CD4-positive, alpha-beta memory T cell (primary cell): ENCODE measurements around the gene NGRN. TPM values are rescaled to one million over a fixed set of nuclear protein-coding genes. Genes with fewer than 3 reads are reported as not detected.
"Not testable (repeated sequence)": the region's sequence is repeated elsewhere in the genome, so short reads cannot be mapped to it uniquely, and the experiment has no call there.

Experiments used
- CTCF ChIA-PET: fragments of 350-600 bp; sonication (Branson Sonifier 250); formaldehyde crosslinking; loops from one replicate; lab custom pipeline; 2021; ENCODE audit warnings: inconsistent platforms; ENCODE audit not compliant: partially characterized antibody; lab: Charles Lee
- POLR2A ChIA-PET: fragments of 350-600 bp; sonication (Branson Sonifier 250); formaldehyde crosslinking; loops from one replicate; lab custom pipeline; 2021; ENCODE audit not compliant: partially characterized antibody; lab: Charles Lee
- DNase-seq, 5 donors: peaks; one replicate each; pipeline versions ENCODE4 v3.0.0 to v3.0.0-alpha.2; 2020 to 2022; ENCODE audit warnings: mixed read lengths in 1 of 5
- H3K27ac ChIP-seq: one replicate; pipeline ENCODE4 v1.7.0; 2013; ENCODE audit warnings: low read depth, low read length
- H3K27me3 ChIP-seq: 2 replicates; pipeline ENCODE4 v1.7.0; 2013; ENCODE audit warnings: mild to moderate bottlenecking, low read length, moderate library complexity; ENCODE audit not compliant: insufficient read depth
- H3K36me3 ChIP-seq: 2 replicates; pipeline ENCODE4 v1.7.0; 2013; ENCODE audit warnings: mild to moderate bottlenecking, low read length, moderate library complexity; ENCODE audit not compliant: insufficient read depth
- H3K4me1 ChIP-seq: 2 replicates; pipeline ENCODE4 v1.7.0; 2013; ENCODE audit warnings: mild to moderate bottlenecking, low read length, moderate library complexity; ENCODE audit not compliant: insufficient read depth
- H3K4me3 ChIP-seq, 2 donors: one replicate each; pipeline ENCODE4 v1.7.0; 2013; ENCODE audit warnings: low read length in 2 of 2, mild to moderate bottlenecking in 1 of 2
- H3K9me3 ChIP-seq, 2 donors: one replicate each; pipeline ENCODE4 v1.7.0; 2013; ENCODE audit warnings: low read length in 2 of 2, control low read depth in 1 of 2; ENCODE audit not compliant: control insufficient read depth in 1 of 2
- H3K27ac Mint-ChIP-seq, 7 donors: one replicate each; pipeline ENCODE4 v1.8.0; 2020 to 2021; ENCODE audit warnings: mixed read lengths in 7 of 7, mild to moderate bottlenecking in 6 of 7, inconsistent platforms in 3 of 7, moderate library complexity in 3 of 7
- H3K27me3 Mint-ChIP-seq, 2 donors: one replicate each; pipeline ENCODE4 v1.8.0; 2020 to 2021; ENCODE audit warnings: mixed read lengths in 2 of 2
- H3K36me3 Mint-ChIP-seq, 2 donors: one replicate each; pipeline ENCODE4 v1.8.0; 2020 to 2021; ENCODE audit warnings: mixed read lengths in 2 of 2, inconsistent platforms in 1 of 2, mild to moderate bottlenecking in 1 of 2
- H3K4me1 Mint-ChIP-seq, 4 donors: one replicate each; pipeline ENCODE4 v1.8.0; 2020 to 2021; ENCODE audit warnings: mixed read lengths in 4 of 4, mild to moderate bottlenecking in 1 of 4
- H3K4me3 Mint-ChIP-seq, 8 donors: one replicate each; pipeline ENCODE4 v1.8.0; 2020 to 2021; ENCODE audit warnings: mixed read lengths in 8 of 8, mild to moderate bottlenecking in 7 of 8, moderate library complexity in 6 of 8, inconsistent platforms in 3 of 8
- H3K9me3 Mint-ChIP-seq, 8 donors: one replicate each; pipeline ENCODE4 v1.8.0; 2020 to 2021; ENCODE audit warnings: mixed read lengths in 8 of 8, mild to moderate bottlenecking in 5 of 8, inconsistent platforms in 3 of 8, moderate library complexity in 1 of 8
- intact Hi-C: fragments of 100-400 bp; cut with micrococcal nuclease; formaldehyde crosslinking; loops from one replicate; pipeline ENCODE4 v1.15.1; 2023
- polyA plus RNA-seq, 2 donors: library from polyadenylated mRNA; unstranded; fragments of 300-500 nt; fragmentation: Illumina TruSeq; gene quantifications; one replicate each; pipeline ENCODE4 v1.2.3, GENCODE V29; 2021
- total RNA-seq, 2 experiments: library from RNA; stranded (reverse); gene quantifications; one replicate each; pipeline ENCODE4 v1.2.3, GENCODE V29; 2021

Gene NGRN
- total and polyA plus RNA-seq, 4 experiments from 2014 or later: 42.6 to 59.2 (median 49.4) TPM

- H3K36me3 Mint-ChIP-seq: no peaks in the 10 kb centered on the region
- H3K4me1 Mint-ChIP-seq: peaks cover 0 to 2% (median under 1%) of the 10 kb centered on the region in 4 donors
- no peaks in the 10 kb centered on the region for H3K9me3 Mint-ChIP-seq
- intact Hi-C loops: no loop called here
- CTCF ChIA-PET: interaction anchor here (0.6 to 2.8 kb wide), 5 partner anchors 13 to 166 kb away, joined by 3 to 7 read pairs (median 4); partner anchors contain the start of genes CIB1 and GDPGP1
- no peaks in the 10 kb centered on the region for H3K9me3 ChIP-seq
- H3K27ac ChIP-seq: no peak overlapping the region
- no peak overlapping the region for H3K4me3 Mint-ChIP-seq
- no peaks in the 10 kb centered on the region for H3K27me3 Mint-ChIP-seq
- H3K4me1 ChIP-seq: no peaks in the 10 kb centered on the region
- no peak overlapping the region for H3K4me3 ChIP-seq
- H3K27me3 ChIP-seq: no peaks in the 10 kb centered on the region
- H3K27ac Mint-ChIP-seq: no peak overlapping the region
- H3K36me3 ChIP-seq: no peaks in the 10 kb centered on the region
- no peak for DNase-seq
- POLR2A ChIA-PET: no interaction called here
Observed at GRCh38 chr15:90287946-90288345, 22.5 kb downstream of the NGRN start.

DNA sequence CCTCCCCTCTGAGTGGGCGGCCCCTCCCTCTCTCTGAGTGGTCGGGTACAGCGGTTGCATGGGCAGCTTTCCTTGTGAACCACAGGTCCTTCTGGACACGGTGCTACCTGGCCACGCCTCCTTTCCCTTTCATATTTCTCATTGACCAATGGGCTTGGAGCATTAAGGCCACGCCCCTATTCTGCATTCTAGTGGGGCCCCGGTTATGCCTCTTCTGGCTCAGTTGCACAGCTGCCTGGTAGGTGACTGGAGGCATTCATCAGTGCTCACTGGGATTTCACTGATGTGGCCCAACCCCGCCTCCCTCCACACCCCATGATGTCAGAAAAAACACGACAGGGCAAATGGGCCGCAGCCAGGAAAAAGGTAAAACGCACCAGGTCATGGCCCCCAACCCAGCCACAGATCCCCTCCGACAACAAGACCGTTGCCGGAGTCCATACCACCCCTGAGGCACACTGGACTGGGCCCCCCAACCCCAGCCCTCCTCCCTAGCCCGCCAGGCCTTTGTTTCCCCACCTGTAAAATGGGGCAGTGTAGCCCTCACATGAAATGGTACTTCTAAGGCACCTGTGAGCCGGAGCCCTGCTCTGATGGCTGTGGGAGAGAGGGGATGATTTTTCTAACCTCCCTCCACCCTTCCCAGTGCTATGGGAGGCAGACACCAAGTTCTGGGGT lies 26.3 kb downstream of the NGRN start:
- Histone ChIP-seq H3K27ac (no peak overlapping the region), H3K4me3 (no peak overlapping the region), H3K27me3 (no peaks in the 10 kb centered on the region), H3K9me3 (no peaks in the 10 kb centered on the region), H3K4me1 (peaks cover 4% of the 10 kb centered on the region), H3K36me3 (no peaks in the 10 kb centered on the region)
- intact Hi-C loops: no loop called here
- CTCF ChIA-PET: interaction anchor here (1.4 to 2.6 kb wide), 7 partner anchors 10 to 140 kb away, joined by 4 to 29 read pairs (median 11); no protein-coding TSS in a partner anchor
- Mint-ChIP-seq H3K9me3 (no peaks in the 10 kb centered on the region), H3K4me1 (peaks cover 3 to 7% (median 6%) of the 10 kb centered on the region in 4 donors), H3K36me3 (no peaks in the 10 kb centered on the region), H3K27me3 (no peaks in the 10 kb centered on the region), H3K27ac (peak overlapping the region in 1 of 7 donors; percentile 22), H3K4me3 (no peak overlapping the region)
- no peak for DNase-seq
- POLR2A ChIA-PET: no interaction called here

DNA sequence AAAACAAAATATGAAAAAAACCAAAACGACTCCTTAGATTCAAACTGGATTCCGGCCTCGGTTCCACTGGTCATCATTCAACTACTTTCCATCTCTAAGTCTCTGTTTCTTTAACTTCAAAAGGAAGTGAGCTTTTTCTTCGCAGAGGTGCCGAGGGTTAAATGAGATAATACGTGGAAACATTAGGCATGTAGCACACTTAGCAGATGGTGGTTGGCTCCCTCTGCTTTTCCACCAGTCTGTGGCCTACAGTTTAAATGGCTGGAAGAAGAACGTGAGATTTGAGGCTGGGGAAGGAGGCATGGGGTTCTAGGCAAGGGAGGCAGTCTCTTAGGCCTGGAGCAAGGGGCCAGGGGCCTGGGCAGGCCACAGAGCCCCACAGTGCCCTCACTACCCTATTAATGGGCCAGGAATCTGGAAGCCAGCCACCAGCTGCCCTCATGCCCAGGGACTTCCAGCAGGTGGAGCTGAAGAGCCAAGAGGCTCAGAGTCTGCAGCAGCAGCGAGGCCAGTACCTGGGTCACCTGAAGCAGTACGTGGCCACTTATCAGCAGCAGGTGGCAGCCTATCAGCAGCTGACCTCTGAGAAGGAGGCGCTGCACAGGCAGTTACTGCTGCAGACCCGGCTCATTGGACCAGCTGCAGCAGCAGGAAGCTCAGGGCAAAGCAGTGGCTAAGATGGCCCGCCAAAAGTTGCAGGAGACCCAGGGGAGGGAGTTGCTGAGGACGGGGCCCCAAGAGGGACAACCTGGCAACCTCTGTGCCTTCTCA lies 27.8 kb downstream of the NGRN start:
- intact Hi-C loops: loop anchor here (1.0 kb wide), 1 partner anchor 189 kb away; no protein-coding TSS in a partner anchor
- POLR2A ChIA-PET: interaction anchor here (1.0 to 1.5 kb wide), 2 partner anchors 27 to 189 kb away, joined by 3 to 4 read pairs; no protein-coding TSS in a partner anchor
- peak overlapping the region in 3 of 8 donors; percentile 17 to 59 (median 46) for H3K4me3 Mint-ChIP-seq

GRCh38 chr15:90294159-90294558 lies 28.7 kb downstream of the NGRN start:
- no peaks in the 10 kb centered on the region for H3K36me3 Mint-ChIP-seq
- Histone ChIP-seq H3K27ac (no peak overlapping the region), H3K4me3 (no peak overlapping the region), H3K9me3 (no peaks in the 10 kb centered on the region), H3K27me3 (no peaks in the 10 kb centered on the region), H3K4me1 (peaks cover 4% of the 10 kb centered on the region), H3K36me3 (no peaks in the 10 kb centered on the region)
- H3K4me1 Mint-ChIP-seq: peaks cover 3 to 7% (median 7%) of the 10 kb centered on the region in 4 donors
- H3K27ac Mint-ChIP-seq: peak overlapping the region in 1 of 7 donors; percentile 47
- H3K9me3 Mint-ChIP-seq: no peaks in the 10 kb centered on the region
- no peaks in the 10 kb centered on the region for H3K27me3 Mint-ChIP-seq
- ChIA-PET POLR2A (no interaction called here), CTCF (interaction anchor here (0.8 to 2.6 kb wide), 15 partner anchors 8 to 592 kb away, joined by 3 to 29 read pairs (median 4); no protein-coding TSS in a partner anchor)
- no peak overlapping the region for H3K4me3 Mint-ChIP-seq
- intact Hi-C loops: no loop called here
- no peak for DNase-seq

More for the DNA sequence above, 27.8 kb downstream of the NGRN start:
- H3K4me1 ChIP-seq, H3K36me3 Mint-ChIP-seq, H3K4me3 ChIP-seq, H3K36me3 ChIP-seq, H3K27ac ChIP-seq, H3K27me3 ChIP-seq, H3K27me3 Mint-ChIP-seq, H3K9me3 Mint-ChIP-seq, H3K9me3 ChIP-seq, H3K4me1 Mint-ChIP-seq: not testable (repeated sequence)
- CTCF ChIA-PET: interaction anchor here (0.6 to 2.6 kb wide), 25 partner anchors 9 to 1089 kb away, joined by 3 to 29 read pairs (median 4); partner anchors contain the start of gene ZNF774
- DNase-seq: peak; percentile 55 to 71 (median 61)
- peak overlapping the region in 1 of 7 donors; percentile 32 for H3K27ac Mint-ChIP-seq

- peaks cover 4% of the 10 kb centered on the region for H3K4me1 ChIP-seq
- peak overlapping the region in 1 of 7 donors; percentile 47 for H3K27ac Mint-ChIP-seq
- DNase-seq: no peak
- no peak overlapping the region for H3K27ac ChIP-seq
- no peaks in the 10 kb centered on the region for H3K36me3 ChIP-seq
- H3K4me3 Mint-ChIP-seq: no peak overlapping the region
- no peaks in the 10 kb centered on the region for H3K9me3 ChIP-seq
- no peaks in the 10 kb centered on the region for H3K27me3 ChIP-seq
- H3K36me3 Mint-ChIP-seq: no peaks in the 10 kb centered on the region
- H3K27me3 Mint-ChIP-seq: no peaks in the 10 kb centered on the region
- H3K9me3 Mint-ChIP-seq: no peaks in the 10 kb centered on the region
- peaks cover 3 to 7% (median 7%) of the 10 kb centered on the region in 4 donors for H3K4me1 Mint-ChIP-seq
- POLR2A ChIA-PET: interaction anchor here (0.7 kb wide), 1 partner anchor 115 kb away, joined by 3 read pairs; no protein-coding TSS in a partner anchor
- CTCF ChIA-PET: interaction anchor here (1.5 to 2.6 kb wide), 4 partner anchors 17 to 165 kb away, joined by 3 to 11 read pairs (median 4); no protein-coding TSS in a partner anchor
- H3K4me3 ChIP-seq: no peak overlapping the region
- intact Hi-C loops: no loop called here
Observed at GRCh38 chr15:90294601-90295269, 29.3 kb downstream of the NGRN start.

GRCh38 chr15:90295270-90295648 lies 29.8 kb downstream of the NGRN start:
- Mint-ChIP-seq H3K27ac (no peak overlapping the region), H3K4me3 (no peak overlapping the region), H3K9me3 (no peaks in the 10 kb centered on the region), H3K27me3 (no peaks in the 10 kb centered on the region), H3K4me1 (peaks cover 3 to 7% (median 7%) of the 10 kb centered on the region in 4 donors), H3K36me3 (no peaks in the 10 kb centered on the region)
- ChIA-PET CTCF (interaction anchor here (1.5 kb wide), 1 partner anchor 21 kb away, joined by 3 read pairs; no protein-coding TSS in a partner anchor), POLR2A (interaction anchor here (0.7 kb wide), 1 partner anchor 116 kb away, joined by 3 read pairs; no protein-coding TSS in a partner anchor)
- Histone ChIP-seq H3K4me1 (peaks cover 4% of the 10 kb centered on the region), H3K27me3 (no peaks in the 10 kb centered on the region), H3K9me3 (no peaks in the 10 kb centered on the region), H3K27ac (no peak overlapping the region), H3K36me3 (no peaks in the 10 kb centered on the region), H3K4me3 (no peak overlapping the region)
- DNase-seq: no peak
- intact Hi-C loops: no loop called here
